ENCODE measurements around the gene PSMD5.

Gene PSMD5

GRCh38 chr9:120837921-120838320 lies 4.8 kb downstream of the PSMD5 start:
- TF ChIP-seq SIN3A (IDR thresholded peaks at IDR 0.05; ENCODE audit: borderline replicate concordance, insufficient read depth, low read length) (no peak), TAF1 (IDR thresholded peaks at IDR 0.05; ENCODE audit: borderline replicate concordance, insufficient read depth, low read length) (no peak), FOXP2 (optimal IDR thresholded peaks at IDR 0.05; ENCODE audit: borderline replicate concordance, extremely low read depth, extremely low read length, insufficient read depth) (no peak), REST (IDR thresholded peaks at IDR 0.05; ENCODE audit: insufficient read depth in 1 of 2, low read depth in 2 of 2, low read length in 2 of 2) (no peak), POLR2AphosphoS5 (IDR thresholded peaks at IDR 0.05; ENCODE audit: low read depth, low read length) (no peak)

- TF ChIP-seq FOXP2 (optimal IDR thresholded peaks at IDR 0.05; ENCODE audit: borderline replicate concordance, extremely low read depth, extremely low read length, insufficient read depth) = no peak
- no peak for TF ChIP-seq TAF1 (IDR thresholded peaks at IDR 0.05; ENCODE audit: borderline replicate concordance, insufficient read depth, low read length)
Observed at GRCh38 chr9:120833325-120833724, 9.4 kb downstream of the PSMD5 start.

GRCh38 chr9:120832807-120833206 lies 9.9 kb downstream of the PSMD5 start:
- no peak for TF ChIP-seq FOXP2 (optimal IDR thresholded peaks at IDR 0.05; ENCODE audit: borderline replicate concordance, extremely low read depth, extremely low read length, insufficient read depth)

GRCh38 chr9:120830865-120831264 lies 11.9 kb downstream of the PSMD5 start:
- TF ChIP-seq FOXP2 (optimal IDR thresholded peaks at IDR 0.05; ENCODE audit: borderline replicate concordance, extremely low read depth, extremely low read length, insufficient read depth) = no peak
- TF ChIP-seq POLR2AphosphoS5 (IDR thresholded peaks at IDR 0.05; ENCODE audit: low read depth, low read length) = no peak
- no peak for TF ChIP-seq REST (IDR thresholded peaks at IDR 0.05; ENCODE audit: insufficient read depth in 1 of 2, low read depth in 2 of 2, low read length in 2 of 2)
- TF ChIP-seq SIN3A (IDR thresholded peaks at IDR 0.05; ENCODE audit: borderline replicate concordance, insufficient read depth, low read length) = no peak
- no peak for TF ChIP-seq TAF1 (IDR thresholded peaks at IDR 0.05; ENCODE audit: borderline replicate concordance, insufficient read depth, low read length)

GRCh38 chr9:120830151-120830550 lies 12.6 kb downstream of the PSMD5 start:
- TF ChIP-seq TAF1 (IDR thresholded peaks at IDR 0.05; ENCODE audit: borderline replicate concordance, insufficient read depth, low read length) (no peak), SIN3A (IDR thresholded peaks at IDR 0.05; ENCODE audit: borderline replicate concordance, insufficient read depth, low read length) (no peak), REST (IDR thresholded peaks at IDR 0.05; ENCODE audit: insufficient read depth in 1 of 2, low read depth in 2 of 2, low read length in 2 of 2) (no peak), POLR2AphosphoS5 (IDR thresholded peaks at IDR 0.05; ENCODE audit: low read depth, low read length) (no peak), FOXP2 (optimal IDR thresholded peaks at IDR 0.05; ENCODE audit: borderline replicate concordance, extremely low read depth, extremely low read length, insufficient read depth) (no peak)

GRCh38 chr9:120829650-120830049 lies 13.1 kb downstream of the PSMD5 start:
- TF ChIP-seq SIN3A (IDR thresholded peaks at IDR 0.05; ENCODE audit: borderline replicate concordance, insufficient read depth, low read length) (no peak), TAF1 (IDR thresholded peaks at IDR 0.05; ENCODE audit: borderline replicate concordance, insufficient read depth, low read length) (no peak), FOXP2 (optimal IDR thresholded peaks at IDR 0.05; ENCODE audit: borderline replicate concordance, extremely low read depth, extremely low read length, insufficient read depth) (no peak), POLR2AphosphoS5 (IDR thresholded peaks at IDR 0.05; ENCODE audit: low read depth, low read length) (no peak), REST (IDR thresholded peaks at IDR 0.05; ENCODE audit: insufficient read depth in 1 of 2, low read depth in 2 of 2, low read length in 2 of 2) (no peak)

Measured in PFSK-1 (cell line).